ENCODE results near the gene TARBP2.
"Not testable (repeated sequence)": the region's sequence is repeated elsewhere in the genome, so short reads cannot be mapped to it uniquely, and the experiment has no call there.

TARBP2 gene

GRCh38 chr12:53518381-53518780 is 17.3 kb downstream of the TARBP2 start:
- no peak for DNase-seq

DNA sequence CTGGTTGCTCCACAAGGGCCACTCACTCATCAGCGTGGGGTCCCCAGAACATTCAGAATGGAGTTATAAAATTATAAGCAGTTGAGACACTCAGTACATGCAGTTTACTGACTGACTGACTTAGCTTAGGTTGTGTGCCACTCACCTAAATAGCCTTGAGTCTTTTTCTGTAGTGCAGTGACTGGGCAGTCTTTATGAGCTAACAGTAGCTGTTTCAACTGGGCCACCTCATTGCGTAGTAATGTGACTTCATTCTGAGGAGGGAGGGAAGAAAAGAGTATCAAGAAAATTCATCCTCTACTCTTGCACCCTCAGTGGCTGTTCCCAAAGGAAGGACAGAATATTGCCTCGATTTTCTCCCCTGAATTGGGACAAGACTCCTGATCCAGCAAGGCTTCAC is 22.0 kb downstream of the TARBP2 start:
- DNase-seq = no peak

DNA sequence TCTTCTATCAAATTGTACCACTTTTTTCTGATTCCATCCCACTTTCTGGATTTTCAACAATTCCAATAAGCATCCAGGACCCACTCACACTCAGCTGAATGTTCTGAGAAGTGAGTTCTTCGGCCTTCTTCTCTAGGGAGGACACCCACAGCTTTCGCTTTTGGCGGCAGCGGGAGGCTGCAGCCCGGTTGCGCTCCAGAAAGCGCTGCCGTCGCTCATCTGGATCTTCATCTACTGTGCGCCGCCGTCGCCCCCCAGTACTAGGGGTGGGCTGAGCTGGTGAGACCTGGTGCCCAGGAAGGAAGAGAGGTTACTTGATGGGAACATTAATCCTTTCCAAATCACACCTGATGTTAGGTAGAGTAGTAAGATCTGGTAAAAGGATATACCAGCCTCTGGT is 23.4 kb downstream of the TARBP2 start:
- no peak for DNase-seq

DNA sequence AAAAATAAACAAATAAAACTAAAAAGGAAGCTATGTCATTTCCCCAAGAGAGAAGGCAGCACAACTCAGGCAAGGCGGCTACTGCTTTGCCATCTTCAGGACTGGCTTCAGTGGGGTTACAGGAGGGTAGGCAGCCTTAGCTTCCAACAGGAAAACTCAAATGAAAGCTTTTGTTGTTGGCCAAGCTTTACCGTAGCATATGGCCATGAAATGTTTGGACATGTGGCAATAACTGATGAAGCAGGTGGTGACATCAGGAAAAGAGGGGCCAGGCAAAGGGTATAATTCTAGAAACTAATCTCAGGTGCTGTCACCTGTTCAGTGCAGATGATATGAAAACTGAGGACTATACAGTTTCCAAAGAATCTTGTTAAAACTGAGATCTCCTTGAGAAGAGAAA is 29.0 kb downstream of the TARBP2 start:
- DNase-seq = no peak

DNA sequence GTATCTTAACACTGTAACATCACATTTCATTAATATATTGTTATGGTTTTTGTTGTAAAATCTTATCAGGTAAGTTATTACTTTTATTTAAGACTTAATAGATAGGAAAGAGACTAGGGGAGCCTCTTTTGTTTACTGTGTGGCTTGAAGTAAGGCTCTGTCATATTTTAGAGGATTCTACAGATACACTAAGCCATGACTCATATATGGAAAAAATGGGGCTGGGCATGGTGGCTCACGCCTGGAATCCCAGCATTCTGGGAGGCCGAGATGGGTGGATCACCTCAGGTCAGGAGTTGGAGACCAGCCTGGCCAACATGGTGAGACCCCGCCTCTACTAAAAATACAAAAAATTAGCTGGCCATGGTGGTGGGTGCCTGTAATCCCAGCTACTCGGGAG is 29.8 kb downstream of the TARBP2 start:
- DNase-seq = no peak

DNA sequence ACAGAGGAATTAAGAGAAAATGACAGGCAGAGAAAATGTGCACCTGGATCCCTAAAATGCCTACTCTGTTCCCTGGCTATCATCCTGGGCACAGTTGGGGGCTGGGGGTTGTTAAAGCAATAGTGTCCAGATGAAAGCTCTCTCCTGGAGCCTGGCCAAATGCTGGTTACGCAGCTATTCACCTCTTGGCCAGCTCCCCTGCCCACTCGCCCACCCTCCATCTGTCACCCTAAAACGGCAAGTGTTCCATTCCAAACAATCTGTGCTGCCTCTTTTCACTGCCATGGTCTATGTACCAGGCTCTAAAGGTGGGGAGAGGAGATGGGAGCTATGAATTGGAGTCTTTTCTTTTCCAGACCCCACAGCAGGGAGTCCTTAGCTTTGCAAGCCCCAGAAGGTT is 30.9 kb downstream of the TARBP2 start:
- no peak for DNase-seq

- DNase-seq = no peak
These were observed 31.7 kb downstream of the TARBP2 start for GRCh38 chr12:53532524-53533445.

GRCh38 chr12:53533471-53533870 is 32.4 kb downstream of the TARBP2 start:
- DNase-seq = no peak

GRCh38 chr12:53536962-53537361 is 35.9 kb downstream of the TARBP2 start:
- DNase-seq = no peak

DNA sequence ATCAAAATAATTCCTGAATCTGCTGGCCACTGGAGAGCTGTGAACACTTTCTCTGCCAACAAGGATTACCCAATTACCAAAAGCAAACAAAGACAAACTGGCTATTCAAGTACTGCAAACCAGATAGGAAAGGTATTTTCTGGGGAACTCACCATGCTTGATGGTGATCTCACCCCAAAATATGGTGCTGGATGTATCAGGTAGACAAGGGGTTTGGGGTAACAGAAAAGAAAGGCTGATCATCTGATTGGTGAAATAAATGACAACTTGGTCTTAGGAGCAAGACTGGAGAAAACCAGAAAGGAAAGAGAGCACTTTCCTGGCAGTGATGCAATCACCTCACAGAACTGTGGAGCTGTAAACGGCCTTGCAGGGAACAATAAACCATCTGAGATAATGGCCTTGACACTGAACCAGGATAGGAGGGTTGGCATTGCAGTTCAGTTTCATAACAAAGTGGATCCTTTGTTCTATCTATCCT is 37.2 kb downstream of the TARBP2 start:
- DNase-seq = no peak

GRCh38 chr12:53539526-53539925 is 38.4 kb downstream of the TARBP2 start:
- no peak for DNase-seq

- peak; percentile 59 for DNase-seq
These were observed 42.5 kb downstream of the TARBP2 start for GRCh38 chr12:53543539-53543938.

DNA sequence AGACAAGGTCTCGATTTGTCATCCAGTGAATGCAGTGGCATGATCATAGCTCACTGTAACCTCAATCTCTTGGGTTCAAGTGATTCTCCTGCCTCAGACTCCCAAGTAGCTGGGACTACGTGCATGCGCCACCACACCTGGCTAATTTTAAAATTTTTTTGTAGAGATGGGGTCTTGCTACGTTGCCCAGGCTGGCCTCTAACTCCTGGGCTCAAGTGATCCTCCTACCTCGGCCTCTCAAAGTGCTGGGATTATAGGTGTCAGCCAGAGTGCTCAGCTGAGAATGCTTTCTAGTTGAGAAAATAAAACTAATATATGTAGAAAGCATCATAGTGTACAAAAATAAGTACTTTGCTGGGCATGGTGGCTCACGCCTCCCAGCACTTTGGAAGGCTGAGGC is 47.3 kb downstream of the TARBP2 start:
- DNase-seq = not testable (repeated sequence)

- DNase-seq = not testable (repeated sequence)
These were observed 49.0 kb downstream of the TARBP2 start for GRCh38 chr12:53550131-53550530.

- DNase-seq = no peak
These were observed 49.5 kb downstream of the TARBP2 start for GRCh38 chr12:53550595-53550994.

DNA sequence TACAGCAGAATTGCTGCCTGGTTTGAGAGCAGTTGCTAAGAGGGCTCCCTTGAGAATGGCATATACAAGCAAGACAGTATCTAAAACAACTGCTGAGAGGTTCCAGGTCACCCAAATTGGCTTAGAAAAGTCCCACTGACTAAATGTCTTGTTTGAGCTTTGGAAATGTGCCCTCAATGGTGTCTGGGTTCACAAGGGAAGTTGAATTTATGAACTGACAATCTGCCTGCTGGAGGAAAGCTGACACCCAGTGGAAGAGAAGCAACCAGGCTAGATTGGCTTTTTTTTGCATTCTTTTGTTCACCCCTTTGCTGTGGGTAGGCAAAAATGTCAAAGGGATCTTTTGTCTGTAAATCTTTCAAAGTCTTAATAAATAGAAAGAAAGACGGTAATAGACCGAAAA is 50.8 kb downstream of the TARBP2 start:
- DNase-seq = no peak

DNA sequence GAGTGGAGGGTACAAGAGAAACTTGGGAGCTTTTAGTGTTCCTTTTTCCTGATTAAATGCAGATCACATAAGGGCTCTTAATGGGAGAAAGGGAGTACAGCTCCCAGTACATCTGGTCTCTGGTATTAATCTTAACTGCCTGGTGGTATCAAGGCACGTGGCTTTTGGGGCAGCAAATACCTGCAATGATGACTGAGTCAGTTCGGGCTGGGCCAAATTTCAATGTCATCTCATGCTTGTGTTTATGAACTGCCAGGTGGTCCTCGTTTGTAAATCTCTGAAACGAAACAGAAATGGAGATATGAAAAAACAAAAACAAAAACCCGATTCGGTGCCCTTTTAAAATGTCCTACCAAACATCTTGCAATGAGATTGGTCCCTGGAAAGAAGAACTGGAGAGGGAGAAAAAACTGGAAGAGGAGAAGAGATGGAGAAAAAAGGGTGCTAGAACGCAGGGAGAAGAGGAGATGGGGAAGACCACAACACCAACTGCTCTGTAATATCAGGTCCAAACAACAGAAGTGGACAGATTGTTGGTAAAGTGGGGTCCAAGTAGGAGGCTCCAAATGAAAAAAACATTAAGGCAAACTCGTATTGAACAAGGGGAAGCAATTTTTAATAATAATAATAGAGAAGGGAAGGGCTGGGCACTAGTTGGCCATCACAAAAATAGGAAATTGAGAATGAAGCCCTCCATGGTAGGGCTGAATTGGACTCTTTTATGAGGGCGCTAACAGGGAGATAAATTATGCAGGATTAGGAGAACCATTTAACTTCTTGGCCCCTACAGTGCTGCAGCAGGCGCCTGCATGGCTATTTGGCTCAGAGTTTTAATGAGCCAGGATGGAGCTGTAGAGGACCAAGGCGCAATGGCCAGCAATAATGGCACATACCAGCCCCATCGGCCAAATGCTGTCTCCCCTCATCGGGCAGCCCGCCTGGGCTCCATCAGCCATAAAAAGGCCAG is 51.6 kb downstream of the TARBP2 start:
- DNase-seq = no peak

All from amniotic stem cell (primary cell).